ENCODE data around the gene CNTROB.

DNA sequence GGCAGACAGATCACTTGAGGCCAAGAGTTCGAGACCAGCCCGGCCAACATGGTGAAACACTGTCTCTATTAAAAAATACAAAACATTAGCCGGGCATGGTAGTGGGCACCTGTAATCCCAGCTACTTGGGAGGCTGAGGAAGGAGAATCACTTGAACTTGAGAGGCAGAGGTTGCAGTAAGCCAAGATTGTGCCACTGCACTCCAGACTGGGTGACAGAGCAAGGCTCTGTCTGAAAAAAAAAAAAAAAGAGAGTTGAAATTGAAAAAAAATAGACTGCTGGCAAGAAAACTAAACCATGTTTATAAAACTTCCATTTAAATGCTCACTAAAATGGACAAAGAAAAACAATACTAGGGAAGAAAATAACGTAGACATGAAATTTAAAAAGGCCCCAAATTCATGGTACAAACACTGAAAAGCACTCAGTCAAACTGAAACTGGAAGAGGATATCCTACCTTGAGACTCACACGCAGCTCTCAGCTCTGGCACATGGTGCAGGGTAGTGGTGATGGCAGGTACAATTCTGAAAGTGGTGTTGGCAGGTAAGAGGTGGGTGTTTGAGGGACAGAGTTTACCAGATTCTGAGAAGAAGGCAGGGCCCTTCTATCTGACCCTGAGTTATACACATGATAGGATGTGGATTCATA, 19.3 kb downstream of the CNTROB start:
- no peak for TF ChIP-seq EP300 (conservative IDR thresholded peaks at IDR 0.05; ENCODE audit: poor library complexity, severe bottlenecking)
- TF ChIP-seq, protein P1, sequence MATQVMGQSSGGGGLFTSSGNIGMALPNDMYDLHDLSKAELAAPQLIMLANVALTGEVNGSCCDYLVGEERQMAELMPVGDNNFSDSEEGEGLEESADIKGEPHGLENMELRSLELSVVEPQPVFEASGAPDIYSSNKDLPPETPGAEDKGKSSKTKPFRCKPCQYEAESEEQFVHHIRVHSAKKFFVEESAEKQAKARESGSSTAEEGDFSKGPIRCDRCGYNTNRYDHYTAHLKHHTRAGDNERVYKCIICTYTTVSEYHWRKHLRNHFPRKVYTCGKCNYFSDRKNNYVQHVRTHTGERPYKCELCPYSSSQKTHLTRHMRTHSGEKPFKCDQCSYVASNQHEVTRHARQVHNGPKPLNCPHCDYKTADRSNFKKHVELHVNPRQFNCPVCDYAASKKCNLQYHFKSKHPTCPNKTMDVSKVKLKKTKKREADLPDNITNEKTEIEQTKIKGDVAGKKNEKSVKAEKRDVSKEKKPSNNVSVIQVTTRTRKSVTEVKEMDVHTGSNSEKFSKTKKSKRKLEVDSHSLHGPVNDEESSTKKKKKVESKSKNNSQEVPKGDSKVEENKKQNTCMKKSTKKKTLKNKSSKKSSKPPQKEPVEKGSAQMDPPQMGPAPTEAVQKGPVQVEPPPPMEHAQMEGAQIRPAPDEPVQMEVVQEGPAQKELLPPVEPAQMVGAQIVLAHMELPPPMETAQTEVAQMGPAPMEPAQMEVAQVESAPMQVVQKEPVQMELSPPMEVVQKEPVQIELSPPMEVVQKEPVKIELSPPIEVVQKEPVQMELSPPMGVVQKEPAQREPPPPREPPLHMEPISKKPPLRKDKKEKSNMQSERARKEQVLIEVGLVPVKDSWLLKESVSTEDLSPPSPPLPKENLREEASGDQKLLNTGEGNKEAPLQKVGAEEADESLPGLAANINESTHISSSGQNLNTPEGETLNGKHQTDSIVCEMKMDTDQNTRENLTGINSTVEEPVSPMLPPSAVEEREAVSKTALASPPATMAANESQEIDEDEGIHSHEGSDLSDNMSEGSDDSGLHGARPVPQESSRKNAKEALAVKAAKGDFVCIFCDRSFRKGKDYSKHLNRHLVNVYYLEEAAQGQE (IDR thresholded peaks at IDR 0.05; ENCODE audit: borderline replicate concordance): no peak
- TF ChIP-seq, protein P2, sequence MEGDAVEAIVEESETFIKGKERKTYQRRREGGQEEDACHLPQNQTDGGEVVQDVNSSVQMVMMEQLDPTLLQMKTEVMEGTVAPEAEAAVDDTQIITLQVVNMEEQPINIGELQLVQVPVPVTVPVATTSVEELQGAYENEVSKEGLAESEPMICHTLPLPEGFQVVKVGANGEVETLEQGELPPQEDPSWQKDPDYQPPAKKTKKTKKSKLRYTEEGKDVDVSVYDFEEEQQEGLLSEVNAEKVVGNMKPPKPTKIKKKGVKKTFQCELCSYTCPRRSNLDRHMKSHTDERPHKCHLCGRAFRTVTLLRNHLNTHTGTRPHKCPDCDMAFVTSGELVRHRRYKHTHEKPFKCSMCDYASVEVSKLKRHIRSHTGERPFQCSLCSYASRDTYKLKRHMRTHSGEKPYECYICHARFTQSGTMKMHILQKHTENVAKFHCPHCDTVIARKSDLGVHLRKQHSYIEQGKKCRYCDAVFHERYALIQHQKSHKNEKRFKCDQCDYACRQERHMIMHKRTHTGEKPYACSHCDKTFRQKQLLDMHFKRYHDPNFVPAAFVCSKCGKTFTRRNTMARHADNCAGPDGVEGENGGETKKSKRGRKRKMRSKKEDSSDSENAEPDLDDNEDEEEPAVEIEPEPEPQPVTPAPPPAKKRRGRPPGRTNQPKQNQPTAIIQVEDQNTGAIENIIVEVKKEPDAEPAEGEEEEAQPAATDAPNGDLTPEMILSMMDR (IDR thresholded peaks at IDR 0.05; ENCODE audit: poor library complexity, severe bottlenecking): no peak

Measured in neural cell (in vitro differentiated cells).